ENCODE measurements around the gene RAB37.
A peak's percentile ranks its signal among the peaks of the same experiment; 100 is the strongest.

The RAB37 gene

DNA sequence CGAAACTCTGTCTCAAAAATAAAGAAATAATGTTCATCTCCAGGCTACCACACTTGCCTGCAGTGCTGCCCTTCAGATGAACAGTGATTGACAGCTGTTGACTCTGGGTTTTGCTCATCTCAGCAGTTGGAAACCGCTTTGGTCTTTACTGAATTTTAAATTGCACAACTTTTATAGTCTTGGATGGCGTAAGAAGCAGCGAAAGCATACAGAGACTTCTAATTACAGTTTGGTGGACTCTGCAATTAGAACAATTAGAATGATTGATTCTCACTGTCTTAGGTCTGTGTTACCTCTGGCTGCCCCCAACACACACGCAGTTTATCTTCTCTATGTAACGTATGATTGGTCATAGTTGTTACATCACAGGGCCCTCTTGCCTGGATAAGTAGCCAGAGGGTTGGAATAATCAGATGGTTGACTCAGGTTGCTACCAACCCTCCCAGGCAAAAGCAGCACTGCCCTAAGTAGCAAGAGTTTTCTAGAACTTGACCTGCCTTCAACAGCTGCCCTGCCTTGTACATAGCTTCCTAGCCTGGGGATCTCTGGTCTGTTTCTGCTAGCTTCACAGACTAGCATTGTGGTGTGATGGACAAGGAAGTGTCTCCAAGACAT lies 41.0 kb downstream of the RAB37 start:
- DNase-seq (ENCODE audit: extremely low spot score), result no peak
- ChIA-PET POLR2A (interaction anchor here (2.1 to 2.6 kb wide), 3 partner anchors 18 to 28 kb away, joined by 10 to 11 read pairs (median 10); no protein-coding TSS in a partner anchor), CTCF (no interaction called here)
- TF ChIP-seq ZNF384 (IDR thresholded peaks at IDR 0.05) (no peak), TARDBP (IDR thresholded peaks at IDR 0.05) (no peak), CTBP1 (IDR thresholded peaks at IDR 0.05; ENCODE audit: borderline replicate concordance) (no peak), L3MBTL2 (conservative IDR thresholded peaks at IDR 0.05) (no peak), FOXA1 (IDR thresholded peaks at IDR 0.05) (no peak), BHLHE40 (IDR thresholded peaks at IDR 0.05; ENCODE audit: borderline replicate concordance) (no peak), FOXK2 (IDR thresholded peaks at IDR 0.05) (no peak)

DNA sequence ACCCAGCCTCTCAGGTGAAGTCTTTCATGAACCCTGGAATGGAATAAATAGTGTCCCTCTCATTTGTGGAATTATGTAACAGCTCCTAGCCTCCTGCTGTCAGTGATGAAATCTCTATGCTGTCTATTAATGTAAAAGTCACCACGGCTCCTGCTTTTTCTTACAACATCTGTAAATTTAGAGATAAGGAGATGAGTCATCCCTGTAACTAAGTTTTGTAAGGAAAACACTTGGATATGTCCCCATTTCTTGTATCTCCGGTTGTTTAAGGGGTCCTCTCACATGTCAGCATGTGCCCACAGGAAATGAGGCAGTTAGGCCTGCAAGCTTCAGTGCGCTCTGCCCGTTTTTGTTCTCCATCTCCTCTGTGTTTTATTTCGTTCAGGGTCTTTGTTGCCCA lies 41.9 kb downstream of the RAB37 start:
- TF ChIP-seq FOXK2 (IDR thresholded peaks at IDR 0.05) (no peak), TARDBP (IDR thresholded peaks at IDR 0.05) (no peak), FOXA1 (IDR thresholded peaks at IDR 0.05) (no peak), BHLHE40 (IDR thresholded peaks at IDR 0.05; ENCODE audit: borderline replicate concordance) (no peak), NFRKB (IDR thresholded peaks at IDR 0.05) (no peak), L3MBTL2 (conservative IDR thresholded peaks at IDR 0.05) (no peak), CTBP1 (IDR thresholded peaks at IDR 0.05; ENCODE audit: borderline replicate concordance) (no peak), FOXM1 (IDR thresholded peaks at IDR 0.05; ENCODE audit: borderline replicate concordance) (no peak), ARNT (IDR thresholded peaks at IDR 0.05) (no peak), ELF4 (IDR thresholded peaks at IDR 0.05) (no peak), SUZ12 (IDR thresholded peaks at IDR 0.05) (no peak), HDGF (IDR thresholded peaks at IDR 0.05; ENCODE audit: borderline replicate concordance) (no peak)
- TF ChIP-seq, protein P1, sequence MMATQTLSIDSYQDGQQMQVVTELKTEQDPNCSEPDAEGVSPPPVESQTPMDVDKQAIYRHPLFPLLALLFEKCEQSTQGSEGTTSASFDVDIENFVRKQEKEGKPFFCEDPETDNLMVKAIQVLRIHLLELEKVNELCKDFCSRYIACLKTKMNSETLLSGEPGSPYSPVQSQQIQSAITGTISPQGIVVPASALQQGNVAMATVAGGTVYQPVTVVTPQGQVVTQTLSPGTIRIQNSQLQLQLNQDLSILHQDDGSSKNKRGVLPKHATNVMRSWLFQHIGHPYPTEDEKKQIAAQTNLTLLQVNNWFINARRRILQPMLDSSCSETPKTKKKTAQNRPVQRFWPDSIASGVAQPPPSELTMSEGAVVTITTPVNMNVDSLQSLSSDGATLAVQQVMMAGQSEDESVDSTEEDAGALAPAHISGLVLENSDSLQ (IDR thresholded peaks at IDR 0.05), result no peak
- no peak for DNase-seq (ENCODE audit: extremely low spot score)
- POLR2A ChIA-PET, result interaction anchor here (0.9 to 1.5 kb wide), 2 partner anchors 29 to 94 kb away, joined by 5 to 6 read pairs; partner anchors contain the start of gene FDXR
- CTCF ChIA-PET, result interaction anchor here (1.1 kb wide), 1 partner anchor 8 kb away, joined by 3 read pairs; no protein-coding TSS in a partner anchor

DNA sequence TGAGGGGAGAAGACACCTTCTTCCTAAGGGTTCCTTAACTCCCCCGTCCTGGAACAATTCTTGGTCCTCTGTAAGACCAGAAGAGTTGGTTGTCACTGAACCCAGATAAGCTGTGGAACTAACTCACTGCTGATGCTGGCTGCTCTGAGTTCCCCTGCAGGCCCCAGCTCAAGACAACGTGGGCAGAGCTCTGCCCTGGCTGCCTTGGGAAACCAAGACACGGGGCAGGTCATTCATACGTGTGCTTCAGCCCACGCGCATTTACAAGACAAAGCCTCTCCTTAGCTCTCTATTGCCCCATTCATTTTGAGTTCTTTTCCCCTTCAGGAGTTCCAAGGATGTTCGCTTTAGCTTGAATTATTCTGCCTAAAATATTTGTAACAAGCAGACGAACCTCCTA lies 42.4 kb downstream of the RAB37 start:
- CTCF ChIA-PET, result interaction anchor here (1.1 kb wide), 1 partner anchor 9 kb away, joined by 3 read pairs; no protein-coding TSS in a partner anchor
- TF ChIP-seq CTBP1 (IDR thresholded peaks at IDR 0.05; ENCODE audit: borderline replicate concordance) (no peak), LEF1 (IDR thresholded peaks at IDR 0.05; ENCODE audit: borderline replicate concordance) (no peak), SUZ12 (IDR thresholded peaks at IDR 0.05) (no peak), HDGF (IDR thresholded peaks at IDR 0.05; ENCODE audit: borderline replicate concordance) (no peak), NFRKB (IDR thresholded peaks at IDR 0.05) (no peak), ZNF384 (IDR thresholded peaks at IDR 0.05) (no peak), FOXM1 (IDR thresholded peaks at IDR 0.05; ENCODE audit: borderline replicate concordance) (no peak)
- DNase-seq (ENCODE audit: extremely low spot score), result no peak
- POLR2A ChIA-PET, result interaction anchor here (0.9 to 1.5 kb wide), 2 partner anchors 30 to 93 kb away, joined by 5 to 6 read pairs; partner anchors contain the start of gene FDXR

GRCh38 chr17:74779948-74780400 lies 42.9 kb downstream of the RAB37 start:
- CTCF ChIA-PET, result interaction anchor here (1.1 kb wide), 1 partner anchor 9 kb away, joined by 3 read pairs; no protein-coding TSS in a partner anchor
- DNase-seq (ENCODE audit: extremely low spot score), result no peak
- TF ChIP-seq ELF4 (IDR thresholded peaks at IDR 0.05) (no peak), LEF1 (IDR thresholded peaks at IDR 0.05; ENCODE audit: borderline replicate concordance) (no peak), HDGF (IDR thresholded peaks at IDR 0.05; ENCODE audit: borderline replicate concordance) (no peak), SUZ12 (IDR thresholded peaks at IDR 0.05) (no peak), FOXM1 (IDR thresholded peaks at IDR 0.05; ENCODE audit: borderline replicate concordance) (no peak), CTBP1 (IDR thresholded peaks at IDR 0.05; ENCODE audit: borderline replicate concordance) (no peak), NFRKB (IDR thresholded peaks at IDR 0.05) (no peak), L3MBTL2 (conservative IDR thresholded peaks at IDR 0.05) (no peak), BHLHE40 (IDR thresholded peaks at IDR 0.05; ENCODE audit: borderline replicate concordance) (no peak), ARNT (IDR thresholded peaks at IDR 0.05) (no peak), SP1 (IDR thresholded peaks at IDR 0.05) (no peak), ZNF384 (IDR thresholded peaks at IDR 0.05) (no peak), FOXK2 (IDR thresholded peaks at IDR 0.05) (no peak), TARDBP (IDR thresholded peaks at IDR 0.05) (no peak), FOXA1 (IDR thresholded peaks at IDR 0.05) (no peak)
- TF ChIP-seq, protein P1 (IDR thresholded peaks at IDR 0.05), result no peak
- POLR2A ChIA-PET, result interaction anchor here (0.9 to 1.5 kb wide), 2 partner anchors 30 to 93 kb away, joined by 5 to 6 read pairs; partner anchors contain the start of gene FDXR

GRCh38 chr17:74780443-74781238 lies 43.6 kb downstream of the RAB37 start:
- ChIA-PET POLR2A (no interaction called here), CTCF (no interaction called here)
- DNase-seq (ENCODE audit: extremely low spot score), result peak; percentile 62
- TF ChIP-seq ZNF384 (IDR thresholded peaks at IDR 0.05) (no peak), HDGF (IDR thresholded peaks at IDR 0.05; ENCODE audit: borderline replicate concordance) (no peak), BHLHE40 (IDR thresholded peaks at IDR 0.05; ENCODE audit: borderline replicate concordance) (no peak), ARNT (IDR thresholded peaks at IDR 0.05) (no peak)

GRCh38 chr17:74782571-74782970 lies 45.5 kb downstream of the RAB37 start:
- CTCF ChIA-PET, result interaction anchor here (0.6 kb wide), 1 partner anchor 125 kb away, joined by 3 read pairs; no protein-coding TSS in a partner anchor
- no peak for DNase-seq (ENCODE audit: extremely low spot score)
- POLR2A ChIA-PET, result interaction anchor here (1.1 kb wide), 1 partner anchor 90 kb away, joined by 3 read pairs; the partner anchor contains the start of gene FDXR
- no peak for TF ChIP-seq FOXK2 (IDR thresholded peaks at IDR 0.05)
- no peak for TF ChIP-seq ELF4 (IDR thresholded peaks at IDR 0.05)
- no peak for TF ChIP-seq TARDBP (IDR thresholded peaks at IDR 0.05)
- TF ChIP-seq NFRKB (IDR thresholded peaks at IDR 0.05), result no peak
- TF ChIP-seq, protein P1 (IDR thresholded peaks at IDR 0.05), result no peak
- TF ChIP-seq BHLHE40 (IDR thresholded peaks at IDR 0.05; ENCODE audit: borderline replicate concordance), result no peak
- TF ChIP-seq CTBP1 (IDR thresholded peaks at IDR 0.05; ENCODE audit: borderline replicate concordance), result no peak
- no peak for TF ChIP-seq FOXA1 (IDR thresholded peaks at IDR 0.05)
- no peak for TF ChIP-seq ARNT (IDR thresholded peaks at IDR 0.05)
- no peak for TF ChIP-seq SP1 (IDR thresholded peaks at IDR 0.05)
- no peak for TF ChIP-seq L3MBTL2 (conservative IDR thresholded peaks at IDR 0.05)
- TF ChIP-seq FOXM1 (IDR thresholded peaks at IDR 0.05; ENCODE audit: borderline replicate concordance), result no peak
- no peak for TF ChIP-seq HDGF (IDR thresholded peaks at IDR 0.05; ENCODE audit: borderline replicate concordance)
- no peak for TF ChIP-seq SUZ12 (IDR thresholded peaks at IDR 0.05)
- no peak for TF ChIP-seq LEF1 (IDR thresholded peaks at IDR 0.05; ENCODE audit: borderline replicate concordance)
- no peak for TF ChIP-seq ZNF384 (IDR thresholded peaks at IDR 0.05)
